Peyer's patch (tissue), 4 donors: ENCODE data around the gene EXOC3L4. TPM values are rescaled to one million over a fixed set of nuclear protein-coding genes. Genes with fewer than 3 reads are reported as not detected.
A peak's percentile ranks its signal among the peaks of the same experiment; 100 is the strongest.

Experiments
- DNase-seq, 3 donors: peaks; one replicate each; pipeline ENCODE4 v3.0.0-alpha.2; 2017 to 2019
- H3K27ac ChIP-seq, 4 donors: fragments of 200-600 bp; sonication (generic); one replicate each; pipeline ENCODE4 v1.5.1; 2016 to 2019
- H3K27me3 ChIP-seq, 2 donors: fragments of 200-600 bp; sonication (generic); one replicate each; pipeline ENCODE4 v1.5.1; 2019
- H3K36me3 ChIP-seq, 3 donors: fragments of 200-600 bp; sonication (generic); one replicate each; pipeline ENCODE4 v1.5.1; 2016 to 2019
- H3K4me1 ChIP-seq, 4 donors: fragments of 200-600 bp; sonication (generic); one replicate each; pipeline ENCODE4 v1.5.1; 2016 to 2019
- H3K4me3 ChIP-seq, 4 donors: fragments of 200-600 bp; sonication (generic); 1 replicate in 3 of 4; 2 replicates in 1 of 4; pipeline ENCODE4 v1.5.1; 2016 to 2019; ENCODE audit warnings: mild to moderate bottlenecking in 1 of 4
- H3K9me3 ChIP-seq, 4 donors: fragments of 200-600 bp; sonication (generic); one replicate each; pipeline ENCODE4 v1.5.1; 2016 to 2019; ENCODE audit warnings: mild to moderate bottlenecking in 1 of 4
- CTCF ChIP-seq, 6 experiments: fragments of 450-650 bp in 4 of 6; fragments of 200-600 bp in 2 of 6; sonication (generic) in 1 of 6; IDR thresholded peaks; one replicate each; pipeline ENCODE4 v1.5.1; 2017 to 2019; ENCODE audit warnings: antibody characterized with exemption in 6 of 6, mild to moderate bottlenecking in 3 of 6, moderate library complexity in 1 of 6
- POLR2A ChIP-seq, 2 donors: fragments of 450-650 bp; IDR thresholded peaks; one replicate each; pipeline ENCODE4 v1.5.1; 2017; ENCODE audit warnings: antibody characterized with exemption in 2 of 2, mild to moderate bottlenecking in 2 of 2, moderate library complexity in 2 of 2
- total RNA-seq, 4 donors: library from RNA; depleted of rRNA; stranded (reverse); fragments of >200 nt; gene quantifications; one replicate each; pipeline ENCODE4 v1.1.0, GENCODE V29; 2016

Gene EXOC3L4
- total RNA-seq, 4 donors from 2014 or later: 20.6 to 69.5 (median 34.1) TPM

- Histone ChIP-seq H3K36me3 (no peaks in the 10 kb centered on the region), H3K4me3 (no peak overlapping the region), H3K27me3 (no peaks in the 10 kb centered on the region), H3K27ac (peak overlapping the region in 3 of 4 donors; percentile 11 to 61 (median 52)), H3K9me3 (no peaks in the 10 kb centered on the region), H3K4me1 (peaks cover 6 to 54% (median 19%) of the 10 kb centered on the region in 4 donors)
- TF ChIP-seq POLR2A (IDR thresholded peaks at IDR 0.05) (no peak), CTCF (IDR thresholded peaks at IDR 0.05) (no peak)
- no peak for DNase-seq
Observed at GRCh38 chr14:103107941-103108748, 13.6 kb downstream of the EXOC3L4 start.

GRCh38 chr14:103108749-103109207 lies 14.3 kb downstream of the EXOC3L4 start:
- no peak overlapping the region for H3K4me3 ChIP-seq
- H3K4me1 ChIP-seq: peaks cover 6 to 48% (median 16%) of the 10 kb centered on the region in 4 donors
- TF ChIP-seq POLR2A (IDR thresholded peaks at IDR 0.05) (no peak), CTCF (IDR thresholded peaks at IDR 0.05) (no peak)
- no peak for DNase-seq
- H3K36me3 ChIP-seq: no peaks in the 10 kb centered on the region
- H3K9me3 ChIP-seq: no peaks in the 10 kb centered on the region
- no peaks in the 10 kb centered on the region for H3K27me3 ChIP-seq
- H3K27ac ChIP-seq: peak overlapping the region in 3 of 4 donors; percentile 11 to 61 (median 52)

GRCh38 chr14:103109535-103110441 lies 15.3 kb downstream of the EXOC3L4 start:
- no peak for DNase-seq
- H3K36me3 ChIP-seq: no peaks in the 10 kb centered on the region

GRCh38 chr14:103110681-103111231 lies 16.2 kb downstream of the EXOC3L4 start:
- peaks cover 0 to 49% (median 5%) of the 10 kb centered on the region in 4 donors for H3K4me1 ChIP-seq
- H3K36me3 ChIP-seq: no peaks in the 10 kb centered on the region
- H3K27ac ChIP-seq: peak overlapping the region; percentile 50 to 85 (median 70)
- no peaks in the 10 kb centered on the region for H3K9me3 ChIP-seq
- no peak overlapping the region for H3K4me3 ChIP-seq
- peak in 1 of 3 donors; percentile 39 for DNase-seq
- H3K27me3 ChIP-seq: no peaks in the 10 kb centered on the region
- no peak for TF ChIP-seq CTCF (IDR thresholded peaks at IDR 0.05)
- no peak for TF ChIP-seq POLR2A (IDR thresholded peaks at IDR 0.05)

More at GRCh38 chr14:103109535-103110441, 15.3 kb downstream of the EXOC3L4 start:
- no peak overlapping the region for H3K4me3 ChIP-seq
- TF ChIP-seq POLR2A (IDR thresholded peaks at IDR 0.05) (no peak), CTCF (IDR thresholded peaks at IDR 0.05) (no peak)
- H3K27me3 ChIP-seq: no peaks in the 10 kb centered on the region
- peak overlapping the region; percentile 50 to 85 (median 70) for H3K27ac ChIP-seq
- H3K4me1 ChIP-seq: peaks cover 0 to 47% (median 10%) of the 10 kb centered on the region in 4 donors
- H3K9me3 ChIP-seq: no peaks in the 10 kb centered on the region

GRCh38 chr14:103111232-103111868 lies 16.8 kb downstream of the EXOC3L4 start:
- peak overlapping the region in 3 of 4 donors; percentile 63 to 85 (median 78) for H3K27ac ChIP-seq
- no peaks in the 10 kb centered on the region for H3K9me3 ChIP-seq
- TF ChIP-seq CTCF (IDR thresholded peaks at IDR 0.05): no peak
- TF ChIP-seq POLR2A (IDR thresholded peaks at IDR 0.05): no peak
- peaks cover 0 to 49% (median 5%) of the 10 kb centered on the region in 4 donors for H3K4me1 ChIP-seq
- H3K27me3 ChIP-seq: no peaks in the 10 kb centered on the region
- no peak for DNase-seq
- H3K4me3 ChIP-seq: no peak overlapping the region
- H3K36me3 ChIP-seq: no peaks in the 10 kb centered on the region
